ENCODE results near the gene GPR78.

GPR78 gene

DNA sequence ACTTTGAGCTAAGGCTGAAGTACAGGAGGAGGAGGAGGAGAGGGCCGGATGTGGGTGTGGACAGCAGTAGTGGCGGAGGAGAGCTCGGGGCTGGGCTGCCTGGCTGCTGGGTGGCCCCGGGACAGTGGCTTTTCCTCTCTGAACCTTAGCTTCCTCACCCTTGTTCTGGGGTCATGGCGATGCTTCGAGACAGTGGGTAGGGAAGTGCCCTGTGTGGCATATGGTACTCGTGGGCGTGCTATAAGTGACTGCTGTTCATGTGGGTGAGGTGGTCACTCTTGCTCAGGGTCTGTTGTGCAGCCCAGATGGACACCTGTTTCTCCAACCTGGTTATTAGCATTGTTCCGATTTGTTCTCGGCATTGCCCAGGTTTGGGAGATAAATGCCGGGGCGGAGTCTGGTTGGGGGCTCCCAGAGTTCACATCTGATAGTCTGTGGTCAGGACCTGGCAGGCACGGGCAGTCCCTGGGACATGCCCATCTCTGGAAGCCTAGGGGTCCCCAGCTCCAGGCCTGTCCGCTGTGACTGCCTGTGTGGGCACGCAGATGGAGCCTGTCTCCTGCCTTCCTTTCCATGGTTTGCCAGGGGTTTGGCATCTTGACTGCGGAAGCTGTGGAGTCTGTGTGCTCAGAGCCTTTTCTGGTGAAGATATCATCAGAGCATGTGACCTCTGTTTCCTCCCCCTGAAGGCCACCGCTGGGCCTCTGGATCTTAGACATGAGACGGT, 7.4 kb downstream of the GPR78 start:
- peaks cover 2% of the 10 kb centered on the region for H3K36me3 Mint-ChIP-seq (ENCODE audit: insufficient read depth)
- no peak overlapping the region for H3K4me3 Mint-ChIP-seq
- no peak for DNase-seq (ENCODE audit: low spot score in 2 of 2)
- no peak overlapping the region for H3K27ac Mint-ChIP-seq (ENCODE audit: low read depth)
- H3K4me1 Mint-ChIP-seq = no peaks in the 10 kb centered on the region
- no peaks in the 10 kb centered on the region for H3K9me3 Mint-ChIP-seq
- H3K27me3 Mint-ChIP-seq = peaks cover 62% of the 10 kb centered on the region
- ATAC-seq (replicated peaks; ENCODE audit: extremely low read depth, poor library complexity, severe bottlenecking) = no peak

DNA sequence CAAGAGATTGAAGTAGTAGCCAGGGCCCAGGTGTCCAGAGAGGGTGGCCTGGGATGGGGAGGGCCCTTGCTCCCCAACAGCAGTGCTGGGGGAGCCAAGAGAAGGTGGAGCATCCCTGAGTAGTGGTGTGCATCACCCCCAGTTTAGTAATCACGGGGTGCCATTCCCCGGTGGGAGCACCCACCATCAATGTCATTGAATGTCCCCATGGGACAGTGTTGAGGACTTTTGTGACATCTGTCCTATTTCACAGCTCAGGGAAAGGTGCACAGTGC, 7.9 kb downstream of the GPR78 start:
- H3K27me3 Mint-ChIP-seq = peaks cover 57% of the 10 kb centered on the region
- DNase-seq (ENCODE audit: low spot score in 2 of 2) (no peak), ATAC-seq (replicated peaks; ENCODE audit: extremely low read depth, poor library complexity, severe bottlenecking) (no peak)
- H3K4me3 Mint-ChIP-seq = no peak overlapping the region
- H3K27ac Mint-ChIP-seq (ENCODE audit: low read depth) = no peak overlapping the region
- no peaks in the 10 kb centered on the region for H3K4me1 Mint-ChIP-seq
- peaks cover 2% of the 10 kb centered on the region for H3K36me3 Mint-ChIP-seq (ENCODE audit: insufficient read depth)
- H3K9me3 Mint-ChIP-seq = no peaks in the 10 kb centered on the region

DNA sequence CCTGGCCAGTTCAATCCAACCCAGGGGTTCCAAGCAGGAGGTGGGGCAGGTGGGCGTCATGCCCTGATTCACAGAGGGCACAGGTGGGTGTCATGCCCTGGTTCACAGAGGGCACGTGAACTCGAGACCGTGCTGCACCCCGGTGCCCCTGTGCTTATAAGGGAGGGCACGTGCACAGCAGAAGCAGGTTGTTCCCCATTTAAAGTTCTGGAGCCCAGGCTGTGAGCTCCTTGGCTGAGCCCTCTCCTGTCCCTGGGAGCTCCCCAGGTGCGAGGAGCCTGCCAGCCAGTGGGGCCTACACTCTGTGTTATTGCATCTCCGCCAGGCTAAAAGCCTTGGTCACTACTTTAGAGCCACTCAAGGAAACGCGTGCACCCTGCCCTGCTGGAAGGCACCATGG, 9.1 kb downstream of the GPR78 start:
- H3K4me1 Mint-ChIP-seq = no peaks in the 10 kb centered on the region
- ATAC-seq (replicated peaks; ENCODE audit: extremely low read depth, poor library complexity, severe bottlenecking) = no peak
- no peak overlapping the region for H3K27ac Mint-ChIP-seq (ENCODE audit: low read depth)
- H3K27me3 Mint-ChIP-seq = peaks cover 63% of the 10 kb centered on the region
- no peaks in the 10 kb centered on the region for H3K9me3 Mint-ChIP-seq
- H3K36me3 Mint-ChIP-seq (ENCODE audit: insufficient read depth) = peaks cover 2% of the 10 kb centered on the region
- H3K4me3 Mint-ChIP-seq = no peak overlapping the region
- no peak for DNase-seq (ENCODE audit: low spot score in 2 of 2)

DNA sequence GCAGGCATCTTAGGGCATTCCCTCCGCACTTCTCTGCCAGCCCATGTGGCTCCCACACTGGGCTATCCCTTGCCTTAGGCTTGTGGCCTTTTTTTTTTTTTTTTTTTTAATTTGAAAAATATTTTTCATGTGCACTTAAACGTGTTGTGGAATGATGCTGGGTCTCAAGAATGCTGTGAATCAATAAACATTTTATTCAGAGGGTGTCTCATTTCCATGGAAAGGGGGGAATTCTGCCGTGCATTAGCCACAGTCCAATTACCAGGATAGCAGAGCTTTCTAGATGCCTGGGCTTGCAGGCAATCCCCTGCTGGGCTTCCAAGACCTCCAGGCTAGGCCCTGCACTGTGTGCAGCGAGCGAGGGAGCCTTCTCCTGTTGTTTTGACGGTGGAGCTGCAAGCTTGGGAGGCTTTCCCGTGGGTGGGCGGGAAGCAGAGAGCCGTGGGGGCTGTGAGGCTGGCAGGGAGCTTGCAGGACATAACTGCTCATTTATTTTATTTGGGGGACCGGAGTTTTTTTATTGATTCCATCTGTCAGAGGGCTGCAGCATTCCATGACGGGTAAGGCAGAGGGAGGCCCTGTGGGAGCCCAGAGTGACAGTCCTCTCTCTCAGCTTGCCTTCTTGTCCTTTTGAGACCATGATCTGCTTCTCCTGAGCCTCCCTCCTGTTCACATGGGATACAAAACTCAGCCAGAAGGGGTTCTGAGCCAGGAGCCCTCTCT, 9.8 kb downstream of the GPR78 start:
- Mint-ChIP-seq H3K27me3 (peaks cover 62% of the 10 kb centered on the region), H3K36me3 (ENCODE audit: insufficient read depth) (peaks cover 2% of the 10 kb centered on the region), H3K9me3 (no peaks in the 10 kb centered on the region), H3K4me3 (no peak overlapping the region), H3K27ac (ENCODE audit: low read depth) (no peak overlapping the region), H3K4me1 (no peaks in the 10 kb centered on the region)
- ATAC-seq (replicated peaks; ENCODE audit: extremely low read depth, poor library complexity, severe bottlenecking) = no peak
- no peak for DNase-seq (ENCODE audit: low spot score in 2 of 2)

DNA sequence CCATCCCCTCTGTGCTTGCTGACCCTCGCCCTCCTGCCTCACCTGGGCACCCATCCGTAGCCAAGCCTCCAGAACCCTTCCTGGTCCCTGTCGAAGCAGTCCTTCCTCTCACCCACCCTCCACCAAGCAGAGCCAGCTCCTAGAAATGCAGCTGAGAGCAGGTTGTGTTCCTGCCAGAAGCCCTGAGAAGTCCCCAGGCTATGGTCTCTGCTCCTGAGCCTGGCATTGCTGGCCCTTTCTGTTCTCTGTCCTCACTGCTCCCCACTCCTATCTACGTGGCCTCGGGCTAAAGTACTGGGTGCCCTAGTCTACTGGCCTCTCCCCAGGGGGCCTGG, 10.3 kb downstream of the GPR78 start:
- H3K9me3 Mint-ChIP-seq = no peaks in the 10 kb centered on the region
- H3K27me3 Mint-ChIP-seq = peaks cover 57% of the 10 kb centered on the region
- no peak for ATAC-seq (replicated peaks; ENCODE audit: extremely low read depth, poor library complexity, severe bottlenecking)
- no peak overlapping the region for H3K4me3 Mint-ChIP-seq
- no peak for DNase-seq (ENCODE audit: low spot score in 2 of 2)
- H3K27ac Mint-ChIP-seq (ENCODE audit: low read depth) = no peak overlapping the region
- no peaks in the 10 kb centered on the region for H3K4me1 Mint-ChIP-seq
- peaks cover 2% of the 10 kb centered on the region for H3K36me3 Mint-ChIP-seq (ENCODE audit: insufficient read depth)

DNA sequence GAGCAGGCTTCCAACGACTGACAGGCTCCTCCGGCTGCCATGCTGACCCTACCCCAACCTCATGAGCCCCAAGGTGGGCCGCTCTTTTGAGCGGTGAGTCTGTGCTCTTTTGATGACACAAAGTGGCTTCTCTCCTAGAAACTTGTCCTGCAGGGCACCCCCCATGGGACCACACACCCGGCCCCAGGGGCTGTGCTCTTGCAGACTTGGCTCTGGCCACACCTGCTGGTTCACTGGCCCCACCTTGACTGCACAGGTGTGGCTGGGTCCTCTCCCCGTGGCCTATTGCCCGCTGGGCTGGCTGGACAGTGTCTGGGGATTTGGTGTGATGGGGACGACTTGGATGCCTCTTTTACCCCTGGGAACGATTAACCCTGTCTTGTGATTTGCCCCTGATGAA, 10.9 kb downstream of the GPR78 start:
- DNase-seq (ENCODE audit: low spot score in 2 of 2) (no peak), ATAC-seq (replicated peaks; ENCODE audit: extremely low read depth, poor library complexity, severe bottlenecking) (no peak)
- H3K4me3 Mint-ChIP-seq = no peak overlapping the region
- no peaks in the 10 kb centered on the region for H3K9me3 Mint-ChIP-seq
- no peak overlapping the region for H3K27ac Mint-ChIP-seq (ENCODE audit: low read depth)
- H3K4me1 Mint-ChIP-seq = no peaks in the 10 kb centered on the region
- peaks cover 51% of the 10 kb centered on the region for H3K27me3 Mint-ChIP-seq
- H3K36me3 Mint-ChIP-seq (ENCODE audit: insufficient read depth) = peaks cover 2% of the 10 kb centered on the region

DNA sequence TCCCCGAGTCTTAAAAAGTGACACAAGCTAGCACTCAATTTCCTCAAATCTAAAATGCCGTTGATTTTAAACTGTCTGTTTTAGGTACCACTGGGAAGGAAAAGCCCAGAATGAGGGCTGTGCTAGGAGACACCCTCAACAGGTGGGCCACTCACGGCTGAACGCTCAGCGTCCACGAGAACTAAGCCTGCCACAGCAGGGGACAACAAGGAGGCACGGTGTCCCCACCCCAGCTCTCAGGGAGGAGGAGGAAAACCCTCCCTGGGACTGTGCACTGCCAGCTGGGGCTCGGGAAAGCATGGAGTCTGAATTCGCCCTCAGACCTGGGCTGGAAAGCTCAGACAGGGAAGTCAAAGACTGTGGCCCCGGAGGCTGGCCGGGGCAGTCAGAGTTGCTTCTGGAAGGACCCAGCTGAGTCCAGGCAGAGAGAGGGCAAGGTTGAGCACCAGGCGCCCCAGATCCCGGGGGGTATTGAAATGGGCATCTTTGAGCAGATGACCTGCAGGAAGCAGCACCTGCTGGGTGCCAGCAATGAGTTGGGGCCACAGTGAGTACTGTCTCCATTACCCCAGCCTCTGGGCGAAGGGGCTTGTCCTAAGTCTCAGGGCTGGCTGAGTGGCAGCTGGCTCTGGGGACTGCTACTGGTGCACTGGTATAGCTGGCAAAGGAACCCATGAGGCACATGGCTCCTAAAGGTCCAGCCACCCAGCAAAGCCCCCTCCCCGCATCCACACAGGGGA, 11.6 kb downstream of the GPR78 start:
- peaks cover 48% of the 10 kb centered on the region for H3K27me3 Mint-ChIP-seq
- H3K4me3 Mint-ChIP-seq = no peak overlapping the region
- no peak for ATAC-seq (replicated peaks; ENCODE audit: extremely low read depth, poor library complexity, severe bottlenecking)

DNA sequence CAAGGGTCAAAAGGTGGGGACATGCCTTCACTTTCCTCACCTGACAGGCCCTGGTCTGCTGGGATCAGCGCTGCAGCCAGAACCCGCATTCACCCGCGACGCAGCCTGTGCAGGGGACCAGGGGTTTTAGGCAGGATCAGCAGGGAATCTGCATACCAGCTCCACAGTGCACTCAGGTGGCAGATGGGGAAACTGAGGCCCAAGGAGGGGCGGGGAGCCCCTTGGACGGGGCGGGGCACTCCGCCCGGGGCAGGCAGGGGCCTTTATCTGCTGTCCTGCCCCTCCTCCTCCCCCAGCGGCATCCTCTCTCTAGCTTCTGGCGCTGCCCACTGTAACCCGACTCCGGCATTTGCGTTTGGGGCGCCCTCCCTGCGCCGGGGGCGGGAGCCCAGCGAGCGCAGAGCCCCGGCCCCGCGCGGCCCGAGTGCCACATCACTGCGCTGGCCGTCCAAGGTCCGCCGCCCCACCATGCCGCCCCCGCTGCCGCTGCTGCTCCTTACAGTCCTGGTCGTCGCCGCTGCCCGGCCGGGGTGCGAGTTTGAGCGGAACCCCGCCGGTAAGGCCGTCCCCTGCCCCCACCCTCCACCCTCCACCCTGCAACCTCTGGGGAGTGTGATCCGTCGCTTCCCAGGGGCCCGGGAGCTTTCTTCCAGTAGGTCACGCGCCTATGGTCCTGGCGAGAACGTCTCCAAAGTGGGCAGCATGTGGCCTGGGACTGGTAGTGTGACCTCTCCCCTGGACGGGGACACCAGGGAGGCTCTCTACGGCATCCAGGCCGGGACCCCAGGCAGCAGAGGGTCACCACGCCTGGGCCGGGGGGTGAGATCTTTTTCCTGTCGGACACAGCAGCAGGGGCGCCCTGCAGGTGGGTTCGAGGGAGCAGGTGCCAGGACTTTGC, 12.4 kb downstream of the GPR78 start, which contains the start of gene CPZ:
Gene CPZ, plus strand, starts transcription at position 400 of the 898 bp plus-strand sequence. Its CDS starts 69 bp downstream, at position 469.
- Mint-ChIP-seq H3K4me1 (no peaks in the 10 kb centered on the region), H3K27me3 (peaks cover 46% of the 10 kb centered on the region), H3K9me3 (no peaks in the 10 kb centered on the region), H3K36me3 (ENCODE audit: insufficient read depth) (peaks cover 2% of the 10 kb centered on the region), H3K4me3 (no peak within 1 kb of the TSS), H3K27ac (ENCODE audit: low read depth) (no peak within 1 kb of the TSS)
- ATAC-seq (replicated peaks; ENCODE audit: extremely low read depth, poor library complexity, severe bottlenecking) = no peak
- no peak for DNase-seq (ENCODE audit: low spot score in 2 of 2)

More for the DNA sequence above, 11.6 kb downstream of the GPR78 start:
- no peak overlapping the region for H3K27ac Mint-ChIP-seq (ENCODE audit: low read depth)
- H3K36me3 Mint-ChIP-seq (ENCODE audit: insufficient read depth) = peaks cover 2% of the 10 kb centered on the region
- no peaks in the 10 kb centered on the region for H3K9me3 Mint-ChIP-seq
- DNase-seq (ENCODE audit: low spot score in 2 of 2) = no peak
- H3K4me1 Mint-ChIP-seq = no peaks in the 10 kb centered on the region

DNA sequence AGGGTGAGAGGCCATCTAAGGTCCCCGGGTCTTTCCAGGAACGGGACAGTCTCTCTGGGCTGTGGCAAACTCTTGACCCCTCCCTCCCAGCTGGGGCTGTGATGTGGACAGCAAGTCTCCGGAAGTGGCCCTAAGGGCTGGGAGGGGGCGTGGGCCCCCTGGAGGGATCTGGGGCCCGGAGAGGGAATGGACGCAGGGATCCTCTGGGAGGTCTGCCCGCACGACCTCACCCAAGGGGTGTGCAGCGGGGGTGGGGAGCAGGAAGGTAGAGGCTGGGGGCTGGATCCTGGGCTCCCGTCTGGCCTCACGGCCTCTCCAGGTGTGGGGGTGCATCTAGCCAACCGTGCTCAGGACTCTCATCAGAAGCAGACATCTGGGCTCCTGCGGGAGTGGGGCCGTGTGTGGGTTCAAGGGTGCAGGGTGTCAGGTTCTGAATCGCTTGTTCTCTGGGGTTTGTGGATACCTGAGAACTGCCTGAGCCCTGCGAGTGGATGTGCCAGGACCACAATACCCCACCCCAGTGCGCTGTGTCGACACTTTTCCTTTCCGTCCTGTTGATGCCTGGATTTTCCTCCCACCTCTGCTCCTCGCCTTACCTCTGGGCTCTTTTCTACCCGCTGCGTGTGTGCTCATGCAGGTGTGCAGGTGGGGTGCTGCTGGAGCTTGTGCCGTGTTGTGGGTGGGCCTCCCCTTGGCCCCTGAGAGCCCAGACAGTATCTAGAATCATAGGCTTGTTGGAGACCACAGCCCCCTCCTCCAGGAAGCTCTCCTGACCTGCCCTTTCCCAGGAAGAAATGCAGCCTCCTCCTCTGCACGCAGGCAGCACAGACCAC, 13.3 kb downstream of the GPR78 start:
- Mint-ChIP-seq H3K4me3 (no peak overlapping the region), H3K27me3 (peaks cover 48% of the 10 kb centered on the region), H3K4me1 (no peaks in the 10 kb centered on the region), H3K9me3 (no peaks in the 10 kb centered on the region), H3K27ac (ENCODE audit: low read depth) (no peak overlapping the region), H3K36me3 (ENCODE audit: insufficient read depth) (peaks cover 2% of the 10 kb centered on the region)
- ATAC-seq (replicated peaks; ENCODE audit: extremely low read depth, poor library complexity, severe bottlenecking) (no peak), DNase-seq (ENCODE audit: low spot score in 2 of 2) (no peak)

DNA sequence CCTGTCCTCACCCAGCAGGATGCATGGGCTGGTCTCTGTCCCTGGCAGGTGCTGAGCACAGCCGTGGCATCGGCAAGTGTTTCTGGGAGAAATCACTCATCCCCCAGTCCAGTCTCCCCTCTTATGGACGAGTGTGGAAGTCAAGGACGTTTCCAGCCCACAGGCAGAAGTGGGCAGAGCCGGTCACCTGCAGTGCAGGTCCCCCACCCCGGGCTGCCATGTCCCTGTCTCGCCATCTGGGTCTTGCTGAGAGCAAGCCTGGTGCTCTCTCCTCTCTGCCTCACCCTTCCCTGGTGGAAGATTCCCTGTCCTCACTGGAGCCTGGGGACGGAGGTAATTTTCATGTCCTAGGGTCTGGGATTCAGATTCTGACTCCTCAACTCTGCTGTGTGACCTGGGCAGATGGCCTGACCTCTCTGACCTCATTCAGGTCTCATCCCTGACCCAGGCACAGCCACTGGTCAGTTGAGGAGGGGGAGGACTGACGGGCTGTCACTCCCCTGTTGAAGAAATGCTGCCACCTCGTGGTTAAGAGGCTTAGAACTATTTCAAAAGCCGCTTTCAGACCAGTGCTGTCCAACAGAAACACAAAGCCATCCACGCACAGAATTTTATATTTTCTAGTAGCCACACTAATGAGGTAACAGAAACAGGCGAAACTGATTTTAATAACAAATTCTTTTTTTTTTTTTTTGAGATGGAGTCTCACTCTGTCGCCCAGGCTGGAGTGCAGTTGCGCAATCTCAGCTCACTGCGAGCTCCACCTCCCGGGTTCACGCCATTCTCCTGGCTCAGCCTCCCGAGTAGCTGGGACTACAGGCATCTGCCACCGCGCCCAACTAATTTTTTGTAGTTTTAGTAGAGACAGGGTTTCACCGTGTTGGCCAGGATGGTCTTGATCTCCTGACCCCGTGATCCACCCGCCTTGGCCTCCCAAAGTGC, 14.2 kb downstream of the GPR78 start:
- H3K4me3 Mint-ChIP-seq = no peak overlapping the region
- H3K36me3 Mint-ChIP-seq (ENCODE audit: insufficient read depth) = peaks cover 2% of the 10 kb centered on the region
- no peak for ATAC-seq (replicated peaks; ENCODE audit: extremely low read depth, poor library complexity, severe bottlenecking)
- peaks cover 57% of the 10 kb centered on the region for H3K27me3 Mint-ChIP-seq
- H3K4me1 Mint-ChIP-seq = no peaks in the 10 kb centered on the region
- H3K27ac Mint-ChIP-seq (ENCODE audit: low read depth) = no peak overlapping the region
- no peaks in the 10 kb centered on the region for H3K9me3 Mint-ChIP-seq
- DNase-seq (ENCODE audit: low spot score in 2 of 2) = no peak

Data from central memory CD8-positive, alpha-beta T cell (primary cell).